Epithelial cell of proximal tubule (primary cell): ENCODE results near the gene DRC7. TPM values are rescaled to one million over a fixed set of nuclear protein-coding genes. Genes with fewer than 3 reads are reported as not detected.

Experiments
- DNase-seq: peaks from one replicate; pipeline ENCODE4 v3.0.0-alpha.2; 2011; ENCODE audit warnings: low read depth
- H3K4me3 ChIP-seq: 2 replicates; pipeline ENCODE4 v1.5.1; 2011; ENCODE audit warnings: low read depth, mild to moderate bottlenecking, low read length
- CTCF ChIP-seq: conservative IDR thresholded peaks from 2 replicates; pipeline ENCODE4 v1.5.1; 2012; ENCODE audit warnings: low read depth, mild to moderate bottlenecking, low read length
- total RNA-seq: library from RNA; depleted of rRNA; stranded (reverse); fragments of >200 nt; gene quantifications from 2 replicates; pipeline ENCODE4 v1.2.3, GENCODE V29; 2015

Gene DRC7
- total RNA-seq, 1 donor from 2014 or later: not detected

- no peak overlapping the region for H3K4me3 ChIP-seq
- no peak for DNase-seq
- no peak for TF ChIP-seq CTCF
These were observed 46.5 kb upstream of the DRC7 start for GRCh38 chr16:57648125-57648524.

GRCh38 chr16:57648581-57649442 lies 45.8 kb upstream of the DRC7 start:
- peak; percentile 100 for TF ChIP-seq CTCF
- DNase-seq: no peak
- H3K4me3 ChIP-seq: no peak overlapping the region

- no peak for TF ChIP-seq CTCF
- H3K4me3 ChIP-seq: no peak overlapping the region
- no peak for DNase-seq
These were observed 45.2 kb upstream of the DRC7 start for GRCh38 chr16:57649443-57649751.

GRCh38 chr16:57649846-57650245 lies 44.8 kb upstream of the DRC7 start:
- DNase-seq: no peak
- no peak overlapping the region for H3K4me3 ChIP-seq
- no peak for TF ChIP-seq CTCF

GRCh38 chr16:57651344-57652333 lies 43.0 kb upstream of the DRC7 start:
- DNase-seq: no peak
- no peak for TF ChIP-seq CTCF
- no peak overlapping the region for H3K4me3 ChIP-seq

GRCh38 chr16:57652695-57653471 lies 41.7 kb upstream of the DRC7 start:
- no peak for DNase-seq
- TF ChIP-seq CTCF: no peak
- H3K4me3 ChIP-seq: no peak overlapping the region
